HUES6 (cell line): ENCODE results near the gene GALNT11.

Source experiments
- H3K27ac ChIP-seq: 2 replicates; pipeline ENCODE4 v1.7.0; 2013; ENCODE audit warnings: low read depth, mild to moderate bottlenecking, low read length, inconsistent platforms
- H3K27me3 ChIP-seq: 2 replicates; pipeline ENCODE4 v1.6.1; 2013; ENCODE audit warnings: low read length; ENCODE audit not compliant: control insufficient read depth, insufficient read depth
- H3K36me3 ChIP-seq: 2 replicates; pipeline ENCODE4 v1.6.1; 2013; ENCODE audit warnings: low read length; ENCODE audit not compliant: control insufficient read depth, insufficient read depth
- H3K4me1 ChIP-seq: 2 replicates; pipeline ENCODE4 v1.6.1; 2013; ENCODE audit warnings: low read length; ENCODE audit not compliant: control insufficient read depth, insufficient read depth
- H3K4me3 ChIP-seq: 2 replicates; pipeline ENCODE4 v1.5.1; 2013; ENCODE audit warnings: low read depth, low read length
- H3K9ac ChIP-seq: one replicate; pipeline ENCODE4 v1.6.1; 2013; ENCODE audit warnings: mild to moderate bottlenecking, low read length
- H3K9me3 ChIP-seq: 2 replicates; pipeline ENCODE4 v1.6.1; 2013; ENCODE audit warnings: low read depth, low read length; ENCODE audit not compliant: control insufficient read depth, insufficient read depth

The GALNT11 gene

DNA sequence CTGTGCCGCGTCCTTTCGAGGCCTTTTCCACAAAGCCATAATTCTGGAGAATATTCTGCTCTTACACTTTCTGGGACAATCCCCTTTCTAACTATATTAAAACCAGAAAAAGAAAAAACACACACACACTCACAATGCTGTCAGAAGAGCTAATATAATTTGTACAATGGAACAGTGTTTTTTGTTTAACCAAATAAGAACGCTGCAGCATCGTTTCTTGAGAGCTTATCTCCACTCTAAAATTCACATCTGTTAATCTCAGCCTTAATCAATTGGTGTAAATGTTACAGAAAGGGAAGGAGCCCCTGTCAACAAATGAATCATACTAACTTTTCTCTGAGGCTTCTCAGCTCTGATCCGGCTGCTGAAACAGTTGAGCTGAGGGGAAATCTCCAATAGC, 123.9 kb downstream of the GALNT11 start:
- Histone ChIP-seq H3K27ac (no peak overlapping the region), H3K9me3 (no peaks in the 10 kb centered on the region), H3K27me3 (no peaks in the 10 kb centered on the region), H3K36me3 (peaks cover 96% of the 10 kb centered on the region), H3K4me3 (no peak overlapping the region), H3K9ac (no peak overlapping the region), H3K4me1 (no peaks in the 10 kb centered on the region)

DNA sequence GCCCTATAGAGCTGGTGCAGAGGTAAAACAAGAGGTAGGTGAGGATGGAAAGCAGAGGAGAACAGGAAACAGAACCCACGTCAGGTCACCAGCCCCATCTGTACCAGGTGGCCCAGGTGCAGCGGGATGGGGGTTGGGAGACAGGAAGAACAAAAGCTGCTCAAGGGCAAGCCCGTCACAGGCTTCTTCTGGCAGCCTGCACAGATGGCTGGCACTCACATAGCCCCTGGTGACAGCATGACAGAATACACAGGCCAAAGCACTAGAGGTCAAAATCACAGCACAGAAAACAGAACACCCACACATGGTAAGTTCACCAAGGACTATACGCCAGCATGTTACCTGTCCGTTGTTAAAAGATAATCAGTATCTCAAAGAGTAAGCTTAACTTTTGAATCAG, 126.8 kb downstream of the GALNT11 start:
- no peaks in the 10 kb centered on the region for H3K9me3 ChIP-seq
- H3K9ac ChIP-seq: no peak overlapping the region
- no peak overlapping the region for H3K4me3 ChIP-seq
- H3K36me3 ChIP-seq: peaks cover 95% of the 10 kb centered on the region
- no peak overlapping the region for H3K27ac ChIP-seq
- no peaks in the 10 kb centered on the region for H3K4me1 ChIP-seq
- H3K27me3 ChIP-seq: no peaks in the 10 kb centered on the region

- Histone ChIP-seq H3K4me1 (no peaks in the 10 kb centered on the region), H3K9ac (no peak overlapping the region), H3K27me3 (no peaks in the 10 kb centered on the region), H3K36me3 (peaks cover 80% of the 10 kb centered on the region), H3K4me3 (no peak overlapping the region), H3K27ac (no peak overlapping the region), H3K9me3 (no peaks in the 10 kb centered on the region)
Observed at GRCh38 chr7:152158801-152159587, 133.5 kb downstream of the GALNT11 start.

DNA sequence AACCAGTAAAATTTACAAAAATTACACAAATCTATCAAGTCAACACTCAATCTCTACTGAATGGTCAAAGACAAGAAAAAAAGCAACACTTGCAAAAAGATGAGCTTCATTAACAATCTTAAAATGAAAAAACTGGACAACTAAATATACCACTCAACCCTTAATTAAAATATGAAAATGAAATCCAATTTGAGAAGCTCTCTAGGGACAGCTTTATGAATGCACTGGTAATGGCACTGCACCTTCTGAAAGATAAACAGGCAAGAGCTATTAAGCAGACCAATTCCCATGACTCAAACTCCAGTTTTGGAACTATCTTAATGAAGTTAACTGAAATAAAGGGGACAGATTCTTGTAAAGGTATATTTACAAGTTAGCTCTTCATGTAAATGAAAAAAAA, 135.7 kb downstream of the GALNT11 start:
- no peak overlapping the region for H3K27ac ChIP-seq

DNA sequence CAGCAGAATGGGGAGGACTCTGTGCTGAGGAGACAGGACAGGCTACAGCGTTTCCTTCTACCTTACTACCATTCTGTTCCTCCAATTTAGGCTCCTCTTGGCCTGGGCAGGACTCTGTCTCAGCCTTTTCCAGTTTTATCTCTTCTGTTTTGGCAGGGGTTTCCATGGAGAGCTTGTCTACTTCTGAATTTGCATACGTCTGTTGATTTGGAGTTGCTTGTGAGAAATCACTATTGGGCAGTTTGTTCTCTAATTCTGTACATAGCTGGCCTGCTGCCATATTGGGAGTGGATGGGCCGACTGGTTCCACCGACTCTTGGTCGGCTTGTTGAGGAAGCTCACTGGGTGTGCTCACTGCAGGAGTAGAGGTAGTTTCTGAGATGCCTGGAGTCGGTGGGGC, 136.8 kb downstream of the GALNT11 start:
- no peaks in the 10 kb centered on the region for H3K4me1 ChIP-seq
- H3K9me3 ChIP-seq: no peaks in the 10 kb centered on the region
- no peak overlapping the region for H3K27ac ChIP-seq
- peaks cover 66% of the 10 kb centered on the region for H3K36me3 ChIP-seq
- H3K4me3 ChIP-seq: no peak overlapping the region
- no peak overlapping the region for H3K9ac ChIP-seq
- H3K27me3 ChIP-seq: no peaks in the 10 kb centered on the region

More for the DNA sequence above, 135.7 kb downstream of the GALNT11 start:
- no peaks in the 10 kb centered on the region for H3K4me1 ChIP-seq
- peaks cover 64% of the 10 kb centered on the region for H3K36me3 ChIP-seq
- no peaks in the 10 kb centered on the region for H3K9me3 ChIP-seq
- H3K9ac ChIP-seq: no peak overlapping the region
- H3K27me3 ChIP-seq: no peaks in the 10 kb centered on the region
- no peak overlapping the region for H3K4me3 ChIP-seq
